HCT116 (cell line): ENCODE results near the gene ABHD1. TPM values are rescaled to one million over a fixed set of nuclear protein-coding genes. Genes with fewer than 3 reads are reported as not detected.

Source experiments
- ATAC-seq: fragments of 200-7000 bp; cut with Tn5 transposase; 2 replicates; pipeline ENCODE4 v1.9.1; 2020; ENCODE audit warnings: mild to moderate bottlenecking, moderate library complexity
- BruUV-seq: library from RNA; stranded (reverse); fragments of 400-500 nt; replicated peaks from 2 replicates; lab custom pipeline; 2021; lab: Mats Ljungman, UMichigan
- CTCF ChIA-PET: fragments of 300-600 bp; sonication (Branson Sonifier 250); formaldehyde crosslinking; loops from one replicate; lab custom pipeline; 2021; ENCODE audit warnings: antibody characterized with exemption; lab: Charles Lee
- POLR2A ChIA-PET: fragments of 300-600, 350-600 bp; sonication (Branson Sonifier 250); formaldehyde crosslinking; loops from one replicate; lab custom pipeline; 2021; ENCODE audit warnings: antibody characterized with exemption; lab: Charles Lee
- RAD21 ChIA-PET, 2 experiments: fragments of 300-600 bp; sonication (Branson Sonifier 250); formaldehyde crosslinking; loops; one replicate each; lab custom pipeline; 2023; ENCODE audit warnings: low total read pairs in 2 of 2; ENCODE audit not compliant: uncharacterized antibody in 2 of 2, unreplicated experiment in 2 of 2, low non-redundant PET in 1 of 2; lab: Charles Lee
- DNase-seq: peaks from one replicate; pipeline ENCODE4 v3.0.0-alpha.2; 2010; ENCODE audit warnings: low read depth, low spot score
- H2AFZ ChIP-seq: fragments of 200-600 bp; shearing (Covaris generic), sonication (generic); 2 replicates; pipeline ENCODE4 v1.6.1; 2017; ENCODE audit warnings: low read depth, mixed run types, mixed read lengths, antibody characterized with exemption, low read length; ENCODE audit not compliant: poor library complexity, severe bottlenecking
- H3K27ac ChIP-seq: 2 replicates; pipeline ENCODE4 v1.5.1; 2012; ENCODE audit warnings: low read depth, low read length
- H3K27me3 ChIP-seq: fragments of 200-600 bp; sonication (generic); 2 replicates; pipeline ENCODE4 v1.6.1; 2016; ENCODE audit warnings: mixed run types, low read length, mixed read lengths; ENCODE audit not compliant: insufficient read depth
- H3K36me3 ChIP-seq, 2 experiments: fragments of 200-500 bp in 1 of 2; fragments of 200-600 bp in 1 of 2; sonication (Bioruptor generic) in 1 of 2; sonication (generic) in 1 of 2; 2 replicates each; pipeline versions ENCODE4 v1.5.1 to v1.6.1; 2014 to 2016; ENCODE audit warnings: low read length in 2 of 2, inconsistent platforms in 1 of 2, mixed read lengths in 1 of 2, mixed run types in 1 of 2; ENCODE audit not compliant: insufficient read depth in 2 of 2, control insufficient read depth in 1 of 2
- H3K4me1 ChIP-seq, 2 experiments: fragments of 200-600 bp in 1 of 2; sonication (generic) in 1 of 2; 2 replicates each; pipeline versions ENCODE4 v1.5.1 to v1.6.1; 2012 to 2017; ENCODE audit warnings: low read length in 2 of 2, inconsistent platforms in 1 of 2, mild to moderate bottlenecking in 1 of 2, mixed read lengths in 1 of 2, mixed run types in 1 of 2, moderate library complexity in 1 of 2; ENCODE audit not compliant: insufficient read depth in 2 of 2, control insufficient read depth in 1 of 2
- H3K4me2 ChIP-seq: fragments of 200-600 bp; sonication (generic); 2 replicates; pipeline ENCODE4 v1.6.1; 2017; ENCODE audit warnings: mixed run types, low read length, mixed read lengths
- H3K4me3 ChIP-seq, 2 experiments: fragments of 200-600 bp in 1 of 2; sonication (generic) in 1 of 2; replicated peaks in 1 of 2; 2 replicates each; pipeline ENCODE4 v1.5.1; 2011 to 2016; ENCODE audit warnings: low read length in 2 of 2, control low read depth in 1 of 2, low read depth in 1 of 2, mild to moderate bottlenecking in 1 of 2, mixed read lengths in 1 of 2, mixed run types in 1 of 2
- H3K79me2 ChIP-seq: fragments of 200-600 bp; sonication (generic); 2 replicates; pipeline ENCODE4 v1.6.1; 2017; ENCODE audit warnings: mild to moderate bottlenecking, mixed run types, low read length, moderate library complexity, mixed read lengths; ENCODE audit not compliant: insufficient read depth
- H3K9ac ChIP-seq: fragments of 200-600 bp; sonication (generic); 2 replicates; pipeline ENCODE4 v1.6.1; 2016; ENCODE audit warnings: low read length, mixed read lengths
- H3K9me2 ChIP-seq: fragments of 200-600 bp; sonication (generic), shearing (Covaris generic); 2 replicates; pipeline ENCODE4 v1.6.1; 2017; ENCODE audit warnings: mixed run types, mild to moderate bottlenecking, moderate library complexity; ENCODE audit not compliant: insufficient read depth
- H3K9me3 ChIP-seq, 2 experiments: fragments of 200-500 bp in 1 of 2; fragments of 200-600 bp in 1 of 2; sonication (Bioruptor generic) in 1 of 2; sonication (generic) in 1 of 2; 2 replicates each; pipeline ENCODE4 v1.6.1; 2014 to 2017; ENCODE audit warnings: low read length in 2 of 2, mixed read lengths in 2 of 2, inconsistent platforms in 1 of 2, low read depth in 1 of 2, mild to moderate bottlenecking in 1 of 2, mixed run types in 1 of 2, moderate library complexity in 1 of 2; ENCODE audit not compliant: control insufficient read depth in 1 of 2, insufficient read depth in 1 of 2
- H4K20me1 ChIP-seq: fragments of 200-600 bp; sonication (generic), shearing (Covaris generic); 2 replicates; pipeline ENCODE4 v1.6.1; 2017; ENCODE audit warnings: mixed run types, mild to moderate bottlenecking, moderate library complexity; ENCODE audit not compliant: insufficient read depth
- CBX3 ChIP-seq: IDR thresholded peaks from 2 replicates; pipeline ENCODE4 v1.6.1; 2012; ENCODE audit warnings: low read depth
- EZH2phosphoT487 ChIP-seq: fragments of 200-600 bp; IDR thresholded peaks from 2 replicates; pipeline ENCODE4 v1.6.1; 2018; ENCODE audit warnings: antibody characterized with exemption, borderline replicate concordance
- FOSL1 ChIP-seq: IDR thresholded peaks from 2 replicates; pipeline ENCODE4 v1.6.1; 2012; ENCODE audit warnings: low read depth
- POLR2AphosphoS5 ChIP-seq: IDR thresholded peaks from 2 replicates; pipeline ENCODE4 v1.6.1; 2011; ENCODE audit warnings: mild to moderate bottlenecking, low read depth, low read length, moderate library complexity
- RAD21 ChIP-seq: IDR thresholded peaks from 2 replicates; pipeline ENCODE4 v1.6.1; 2012; ENCODE audit warnings: low read depth, mild to moderate bottlenecking
- SP1 ChIP-seq: IDR thresholded peaks from 2 replicates; pipeline ENCODE4 v1.6.1; 2012; ENCODE audit warnings: low read depth
- ZFX ChIP-seq: fragments of 450-650 bp; IDR thresholded peaks from 2 replicates; pipeline ENCODE4 v1.6.1; 2017
- ZNF274 ChIP-seq: fragments of 200-500 bp; sonication (Bioruptor generic); IDR thresholded peaks from 2 replicates; pipeline ENCODE4 v1.6.1; 2014; ENCODE audit warnings: mild to moderate bottlenecking, low read depth, low read length, inconsistent platforms
- intact Hi-C: fragments of 100-400 bp; cut with micrococcal nuclease; formaldehyde crosslinking; loops from 2 replicates; pipeline ENCODE4 v1.10.0; 2022
- total RNA-seq: library from RNA; stranded (reverse); gene quantifications from one replicate; pipeline ENCODE4 v1.2.1, GENCODE V29; 2021; ENCODE audit not compliant: unreplicated experiment
- TF ChIP-seq, protein P1 (sequence below), 3 experiments: fragments of 200-600 bp in 1 of 3; sonication (generic) in 1 of 3; IDR thresholded peaks in 2 of 3; conservative IDR thresholded peaks in 1 of 3; 2 replicates each; pipeline ENCODE4 v1.5.1; 2012 to 2017; ENCODE audit warnings: low read depth in 2 of 3, low read length in 2 of 3, antibody characterized with exemption in 1 of 3, borderline replicate concordance in 1 of 3, control low read depth in 1 of 3, mild to moderate bottlenecking in 1 of 3, mixed read lengths in 1 of 3, mixed run types in 1 of 3, moderate library complexity in 1 of 3; ENCODE audit not compliant: insufficient read depth in 1 of 3

ABHD1 gene
- total RNA-seq, 1 experiment from 2014 or later: not detected

DNA sequence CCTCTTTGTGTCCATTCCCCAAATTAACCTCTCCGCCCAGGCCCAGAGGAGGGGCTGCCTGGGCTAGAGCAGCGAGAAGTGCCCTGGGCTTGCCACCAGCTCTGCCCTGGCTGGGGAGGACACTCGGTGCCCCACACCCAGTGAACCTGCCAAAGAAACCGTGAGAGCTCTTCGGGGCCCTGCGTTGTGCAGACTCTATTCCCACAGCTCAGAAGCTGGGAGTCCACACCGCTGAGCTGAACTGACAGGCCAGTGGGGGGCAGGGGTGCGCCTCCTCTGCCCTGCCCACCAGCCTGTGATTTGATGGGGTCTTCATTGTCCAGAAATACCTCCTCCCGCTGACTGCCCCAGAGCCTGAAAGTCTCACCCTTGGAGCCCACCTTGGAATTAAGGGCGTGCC is 23.6 kb upstream of the ABHD1 start:
- ChIA-PET CTCF (interaction anchor here (0.9 to 1.5 kb wide), 9 partner anchors 11 to 254 kb away, joined by 3 to 6 read pairs (median 4); partner anchors contain the start of genes KHK and TRIM54), POLR2A (no interaction called here), RAD21 (no interaction called here)
- H3K9ac ChIP-seq: no peak overlapping the region
- no peak overlapping the region for H2AFZ ChIP-seq
- no peak overlapping the region for H3K27ac ChIP-seq
- no peaks in the 10 kb centered on the region for H3K9me3 ChIP-seq
- intact Hi-C loops: no loop called here
- no peak for ATAC-seq
- H3K4me1 ChIP-seq: peaks cover 0 to 9% of the 10 kb centered on the region in 2 experiments; a peak in 1 of 4 replicates
- no peaks in the 10 kb centered on the region for H3K79me2 ChIP-seq
- H3K4me2 ChIP-seq: no peak overlapping the region
- H3K4me3 ChIP-seq: no peak overlapping the region
- no peaks in the 10 kb centered on the region for H3K27me3 ChIP-seq
- no peaks in the 10 kb centered on the region for H3K36me3 ChIP-seq
- BruUV-seq: no TSS peak
- no peaks in the 10 kb centered on the region for H3K9me2 ChIP-seq
- TF ChIP-seq RAD21 (peak; percentile 23; the same call in 1 of the 2 replicates), EZH2phosphoT487 (no peak), FOSL1 (no peak), ZNF274 (no peak), CBX3 (no peak), SP1 (no peak), POLR2AphosphoS5 (no peak), ZFX (no peak)
- TF ChIP-seq, protein P1, sequence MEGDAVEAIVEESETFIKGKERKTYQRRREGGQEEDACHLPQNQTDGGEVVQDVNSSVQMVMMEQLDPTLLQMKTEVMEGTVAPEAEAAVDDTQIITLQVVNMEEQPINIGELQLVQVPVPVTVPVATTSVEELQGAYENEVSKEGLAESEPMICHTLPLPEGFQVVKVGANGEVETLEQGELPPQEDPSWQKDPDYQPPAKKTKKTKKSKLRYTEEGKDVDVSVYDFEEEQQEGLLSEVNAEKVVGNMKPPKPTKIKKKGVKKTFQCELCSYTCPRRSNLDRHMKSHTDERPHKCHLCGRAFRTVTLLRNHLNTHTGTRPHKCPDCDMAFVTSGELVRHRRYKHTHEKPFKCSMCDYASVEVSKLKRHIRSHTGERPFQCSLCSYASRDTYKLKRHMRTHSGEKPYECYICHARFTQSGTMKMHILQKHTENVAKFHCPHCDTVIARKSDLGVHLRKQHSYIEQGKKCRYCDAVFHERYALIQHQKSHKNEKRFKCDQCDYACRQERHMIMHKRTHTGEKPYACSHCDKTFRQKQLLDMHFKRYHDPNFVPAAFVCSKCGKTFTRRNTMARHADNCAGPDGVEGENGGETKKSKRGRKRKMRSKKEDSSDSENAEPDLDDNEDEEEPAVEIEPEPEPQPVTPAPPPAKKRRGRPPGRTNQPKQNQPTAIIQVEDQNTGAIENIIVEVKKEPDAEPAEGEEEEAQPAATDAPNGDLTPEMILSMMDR (IDR thresholded peaks at IDR 0.05 in 2 of 3, conservative IDR thresholded peaks at IDR 0.05 in 1 of 3; ENCODE audit: borderline replicate concordance in 1 of 3, insufficient read depth in 1 of 3, low read depth in 2 of 3, low read length in 2 of 3): no peak
- TF ChIP-seq, all 23 proteins: peak for 1
- H4K20me1 ChIP-seq: no peaks in the 10 kb centered on the region
- no peak for DNase-seq

DNA sequence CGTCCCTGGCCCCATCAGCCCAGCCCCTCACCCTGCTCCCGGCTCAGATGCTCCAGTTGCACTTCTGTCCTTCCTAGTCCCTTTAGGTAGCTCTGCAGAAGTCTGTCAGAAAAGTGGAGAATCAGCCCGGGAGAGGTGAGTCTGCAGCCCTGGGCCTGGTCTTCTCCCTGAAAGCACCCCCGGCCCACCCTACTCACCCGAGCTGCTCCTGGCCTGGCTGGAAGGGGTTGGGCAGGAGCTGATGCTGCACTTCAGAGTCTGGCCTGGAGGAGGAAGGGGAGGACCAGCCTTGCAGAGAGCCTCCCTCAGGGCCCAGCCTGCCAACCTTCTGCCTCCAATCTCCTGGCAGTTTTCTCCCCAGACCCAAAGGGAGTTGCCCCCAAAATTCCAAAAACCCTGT is 21.3 kb upstream of the ABHD1 start:
- no peaks in the 10 kb centered on the region for H3K9me2 ChIP-seq
- H3K4me3 ChIP-seq: no peak overlapping the region
- intact Hi-C loops: no loop called here
- BruUV-seq: no TSS peak
- H3K27me3 ChIP-seq: no peaks in the 10 kb centered on the region
- POLR2A ChIA-PET: no interaction called here
- CTCF ChIA-PET: interaction anchor here (1.3 to 1.7 kb wide), 2 partner anchors 177 to 201 kb away, joined by 3 to 6 read pairs; no protein-coding TSS in a partner anchor
- no peak overlapping the region for H2AFZ ChIP-seq
- RAD21 ChIA-PET: no interaction called here
- H3K4me2 ChIP-seq: no peak overlapping the region
- no peaks in the 10 kb centered on the region for H3K79me2 ChIP-seq
- H3K27ac ChIP-seq: no peak overlapping the region
- H4K20me1 ChIP-seq: no peaks in the 10 kb centered on the region
- H3K36me3 ChIP-seq: no peaks in the 10 kb centered on the region
- DNase-seq: no peak
- H3K9me3 ChIP-seq: no peaks in the 10 kb centered on the region
- ATAC-seq: no peak
- TF ChIP-seq POLR2AphosphoS5: no peak
- TF ChIP-seq, all 23 proteins: peak for 0
- no peaks in the 10 kb centered on the region for H3K4me1 ChIP-seq
- H3K9ac ChIP-seq: no peak overlapping the region
